Stimulated activated CD8-positive, alpha-beta memory T cell treated with anti-CD3 and anti-CD28 coated beads, Interleukin-7, amount 100 ng/mL, for 24 hours (primary cell): ENCODE results near the gene RAB3IL1.

Experiments
- DNase-seq: peaks from one replicate; pipeline ENCODE4 v3.0.0-alpha.2; 2020; ENCODE audit warnings: low read depth

The RAB3IL1 gene

DNA sequence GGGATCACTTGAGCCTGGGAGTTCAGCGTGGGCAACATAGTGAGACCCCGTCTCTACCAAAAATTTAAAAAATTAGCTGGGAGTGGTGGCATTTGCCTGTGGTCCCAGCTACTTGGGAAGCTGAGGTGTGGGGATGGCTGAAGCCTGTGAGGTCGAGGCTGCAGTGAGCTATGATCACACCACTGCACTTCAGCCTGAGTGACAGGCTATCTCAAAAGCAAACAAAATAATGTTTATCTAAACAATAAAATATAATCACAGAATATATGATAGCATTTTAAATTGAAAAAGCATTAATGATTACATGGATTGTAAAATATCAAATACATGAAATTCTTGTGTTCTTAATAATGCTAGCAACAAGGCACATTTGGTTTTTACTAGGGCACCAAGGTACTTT is 35.5 kb upstream of the RAB3IL1 start:
- DNase-seq: no peak

DNA sequence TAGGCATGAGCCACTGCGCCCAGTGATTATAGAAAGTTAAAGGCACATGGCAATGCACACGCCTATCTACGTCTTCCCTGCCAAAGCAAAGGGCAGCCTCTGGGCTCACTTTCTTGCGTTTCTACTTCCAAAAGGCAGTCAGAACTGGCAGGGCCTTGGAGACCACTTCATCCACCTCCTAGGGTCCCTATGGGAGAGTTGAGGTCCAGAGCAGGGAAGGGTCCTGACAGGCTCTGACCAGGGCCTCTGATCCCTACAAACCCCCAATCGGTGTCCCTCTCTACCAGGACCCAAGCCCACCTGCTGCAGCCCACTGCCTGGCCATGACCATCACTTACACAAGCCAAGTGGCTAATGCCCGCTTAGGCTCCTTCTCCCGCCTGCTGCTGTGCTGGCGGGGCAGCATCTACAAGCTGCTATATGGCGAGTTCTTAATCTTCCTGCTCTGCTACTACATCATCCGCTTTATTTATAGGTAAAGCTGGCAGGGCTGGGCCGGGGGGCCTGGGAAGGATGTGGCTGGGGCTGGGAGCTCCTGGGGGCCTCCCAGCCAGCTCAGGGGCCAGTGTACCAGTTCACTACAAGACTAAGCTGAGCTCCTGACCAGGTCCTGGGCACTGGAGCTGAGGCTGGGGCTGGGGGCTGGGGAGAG is 34.2 kb upstream of the RAB3IL1 start:
- no peak for DNase-seq

DNA sequence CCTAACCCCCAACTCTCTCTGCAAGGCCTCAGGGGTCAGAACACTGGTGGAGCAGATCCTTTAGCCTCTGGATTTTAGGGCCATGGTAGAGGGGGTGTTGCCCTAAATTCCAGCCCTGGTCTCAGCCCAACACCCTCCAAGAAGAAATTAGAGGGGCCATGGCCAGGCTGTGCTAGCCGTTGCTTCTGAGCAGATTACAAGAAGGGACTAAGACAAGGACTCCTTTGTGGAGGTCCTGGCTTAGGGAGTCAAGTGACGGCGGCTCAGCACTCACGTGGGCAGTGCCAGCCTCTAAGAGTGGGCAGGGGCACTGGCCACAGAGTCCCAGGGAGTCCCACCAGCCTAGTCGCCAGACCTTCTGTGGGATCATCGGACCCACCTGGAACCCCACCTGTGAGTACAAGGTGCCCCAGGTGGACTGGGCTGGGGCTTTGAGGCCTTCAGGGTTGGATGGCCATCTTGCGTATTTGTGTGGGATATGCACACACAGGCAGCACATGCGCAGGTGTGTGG is 32.7 kb upstream of the RAB3IL1 start, which contains the start of gene BEST1:
Gene BEST1 (plus strand): TSS at position 317 of the 513 bp plus-strand sequence. CDS start 1,456 bp downstream, outside the sequence.
- DNase-seq: no peak

DNA sequence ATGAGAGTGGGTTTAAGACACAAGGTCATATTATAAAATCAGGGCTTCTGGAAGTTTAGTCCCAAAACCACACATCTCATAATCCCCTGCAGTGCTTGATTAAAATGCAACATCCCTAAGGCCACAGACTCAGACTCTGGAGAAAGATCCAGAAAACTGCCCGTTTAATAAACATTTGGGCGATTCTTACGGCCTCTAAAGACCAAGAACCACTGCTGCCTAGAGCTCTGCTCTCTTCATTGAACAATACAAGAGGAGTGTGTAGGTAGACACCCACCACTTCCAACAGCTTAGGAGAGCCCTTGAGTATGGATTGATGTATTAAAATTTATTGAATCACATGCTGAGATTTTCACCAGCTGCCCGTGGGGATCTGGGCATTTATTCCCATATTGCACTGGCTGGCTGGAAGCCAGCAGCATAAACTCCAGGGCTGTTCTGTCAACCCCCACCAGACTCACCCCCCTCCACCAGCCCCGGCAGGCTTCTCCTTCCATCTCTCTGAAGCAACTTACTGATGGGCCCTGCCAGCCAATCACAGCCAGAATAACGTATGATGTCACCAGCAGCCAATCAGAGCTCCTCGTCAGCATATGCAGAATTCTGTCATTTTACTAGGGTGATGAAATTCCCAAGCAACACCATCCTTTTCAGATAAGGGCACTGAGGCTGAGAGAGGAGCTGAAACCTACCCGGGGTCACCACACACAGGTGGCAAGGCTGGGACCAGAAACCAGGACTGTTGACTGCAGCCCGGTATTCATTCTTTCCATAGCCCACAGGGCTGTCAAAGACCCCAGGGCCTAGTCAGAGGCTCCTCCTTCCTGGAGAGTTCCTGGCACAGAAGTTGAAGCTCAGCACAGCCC is 32.0 kb upstream of the RAB3IL1 start:
- DNase-seq: no peak

DNA sequence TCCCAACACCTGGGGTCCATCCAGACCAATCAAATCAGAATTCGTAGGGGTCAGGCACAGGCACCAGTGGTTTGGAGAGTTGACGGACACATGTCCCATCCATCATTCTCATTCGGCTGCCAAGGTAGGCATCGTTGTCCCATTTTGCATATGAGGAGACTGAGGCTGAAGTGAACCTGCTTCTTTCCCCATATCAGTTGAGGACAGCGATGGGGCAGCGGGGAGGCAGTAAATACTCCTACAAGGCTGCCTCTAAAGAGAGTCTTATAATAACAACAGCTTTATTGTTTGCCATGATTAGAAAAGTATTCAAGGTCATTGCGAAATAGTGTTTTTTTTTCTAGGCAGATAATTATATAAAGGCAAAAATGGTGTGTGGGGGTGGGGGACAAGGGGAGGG is 31.1 kb upstream of the RAB3IL1 start:
- DNase-seq: no peak

DNA sequence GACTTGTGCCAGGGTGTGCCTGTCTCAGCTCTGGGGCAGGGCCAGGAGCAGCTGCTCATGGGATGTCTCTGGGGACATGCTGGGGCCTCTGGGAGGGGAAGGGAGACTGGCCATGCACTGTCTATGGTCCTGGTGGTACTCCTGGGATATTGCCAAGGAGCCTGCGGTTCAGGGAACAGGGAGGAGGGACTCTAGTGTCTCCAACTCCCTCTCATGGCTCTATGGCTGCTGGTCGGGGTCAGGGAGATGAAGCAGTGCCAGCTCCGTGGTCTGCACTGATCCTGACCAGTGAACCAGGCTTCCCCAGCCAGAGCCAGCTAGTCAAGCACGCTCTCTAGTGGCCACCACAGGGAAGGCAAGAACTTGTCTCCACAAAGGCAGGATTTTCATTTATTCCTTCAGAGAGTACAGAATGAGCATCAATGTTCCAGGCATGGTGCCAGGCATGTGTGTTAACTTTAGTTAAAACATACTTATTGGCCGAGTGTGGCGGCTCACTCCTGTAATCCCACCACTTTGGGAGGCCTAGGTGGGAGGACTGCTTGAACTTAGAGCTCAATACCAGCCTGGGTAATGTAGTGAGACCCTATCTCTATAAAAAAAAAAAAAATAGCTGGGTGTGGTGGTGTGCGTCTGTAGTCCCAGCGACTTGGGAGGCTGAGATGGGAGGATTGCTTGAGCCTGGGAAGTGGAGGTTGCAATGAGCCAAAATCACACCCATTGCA is 30.3 kb upstream of the RAB3IL1 start:
- DNase-seq: peak; percentile 35

DNA sequence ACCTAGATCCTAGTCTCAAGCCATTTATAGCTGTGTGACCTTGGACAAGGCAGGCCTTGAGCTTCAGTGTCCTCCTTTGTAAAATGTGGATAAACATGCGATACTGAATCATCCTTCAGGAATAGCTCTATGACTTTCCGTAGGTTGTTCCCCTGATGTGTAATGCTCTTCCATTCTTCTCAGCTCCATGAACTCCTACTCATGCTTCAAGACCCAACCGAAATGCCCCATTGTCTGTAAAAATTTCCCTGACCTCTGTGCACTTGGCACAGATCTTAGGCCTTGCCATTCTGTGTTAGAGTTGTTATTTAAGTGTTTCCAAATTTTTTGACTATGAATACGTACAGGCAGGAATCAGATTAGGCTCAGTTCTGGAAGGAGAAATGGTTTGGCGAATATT is 29.5 kb upstream of the RAB3IL1 start:
- no peak for DNase-seq

DNA sequence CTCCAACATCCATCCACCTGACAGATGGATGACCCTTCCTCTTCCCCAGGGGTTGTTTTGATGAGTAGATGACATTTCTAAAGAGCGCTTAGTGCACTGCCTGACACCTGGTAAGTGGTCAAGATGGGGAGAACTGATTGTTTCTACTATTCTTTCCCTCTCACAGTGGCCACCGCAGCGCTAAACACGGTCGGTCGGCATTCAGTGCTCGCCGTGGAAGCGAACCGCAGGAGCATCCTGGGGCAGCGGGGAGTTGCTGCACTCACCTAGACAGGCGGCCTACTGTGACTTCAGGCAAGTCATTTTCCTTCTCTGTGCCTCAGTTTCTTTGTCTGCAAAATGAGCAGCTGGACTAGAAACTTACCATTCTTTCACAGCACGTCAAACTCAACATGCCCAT is 27.8 kb upstream of the RAB3IL1 start:
- no peak for DNase-seq

GRCh38 chr11:61940466-61940865 is 23.1 kb upstream of the RAB3IL1 start:
- no peak for DNase-seq

- DNase-seq: no peak
These were observed 18.5 kb upstream of the RAB3IL1 start for GRCh38 chr11:61935861-61936260.

DNA sequence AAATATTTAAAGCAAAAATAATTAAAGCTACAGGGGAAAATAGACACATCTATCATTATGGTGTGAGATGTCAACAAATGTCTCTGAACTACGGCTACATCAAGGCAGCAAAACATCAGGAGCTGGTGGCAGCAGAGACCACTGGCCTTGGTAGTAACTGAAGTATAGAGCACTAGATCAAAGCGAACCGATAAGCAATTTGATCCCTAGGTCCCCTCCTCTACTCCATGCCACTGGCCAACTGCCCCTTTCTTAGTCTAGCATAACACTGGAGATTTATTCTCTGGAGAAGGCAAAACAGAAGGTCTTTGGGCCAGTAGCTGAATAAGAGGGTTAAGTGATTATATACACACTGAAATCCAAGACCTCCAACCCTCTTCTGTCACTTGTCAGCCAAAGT is 13.6 kb upstream of the RAB3IL1 start:
- no peak for DNase-seq

GRCh38 chr11:61928606-61929005 is 11.2 kb upstream of the RAB3IL1 start:
- no peak for DNase-seq

- DNase-seq: no peak
These were observed 10.1 kb upstream of the RAB3IL1 start for GRCh38 chr11:61927501-61927900.

- no peak for DNase-seq
These were observed 8.9 kb upstream of the RAB3IL1 start for GRCh38 chr11:61926235-61926634.

GRCh38 chr11:61925736-61926135 is 8.4 kb upstream of the RAB3IL1 start:
- no peak for DNase-seq

DNA sequence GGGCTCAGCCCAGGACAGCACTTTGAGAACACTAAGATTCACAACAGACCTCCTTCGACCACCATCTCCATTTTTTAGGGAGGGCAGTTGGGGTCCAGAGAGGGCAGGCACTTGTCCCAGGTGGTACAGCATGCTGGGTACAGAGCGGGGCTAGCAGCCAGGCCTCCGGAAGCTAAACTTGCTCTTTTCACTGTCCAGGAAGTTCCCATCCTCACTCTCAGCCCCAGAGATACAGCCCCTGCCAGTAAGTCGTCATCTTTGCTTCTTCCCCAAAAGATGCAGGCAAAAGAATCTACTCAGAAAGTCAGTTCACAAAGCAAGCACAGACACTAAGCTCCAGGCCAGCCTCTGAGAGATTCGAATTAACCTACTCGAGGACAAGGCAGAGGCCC is 6.7 kb upstream of the RAB3IL1 start:
- no peak for DNase-seq

DNA sequence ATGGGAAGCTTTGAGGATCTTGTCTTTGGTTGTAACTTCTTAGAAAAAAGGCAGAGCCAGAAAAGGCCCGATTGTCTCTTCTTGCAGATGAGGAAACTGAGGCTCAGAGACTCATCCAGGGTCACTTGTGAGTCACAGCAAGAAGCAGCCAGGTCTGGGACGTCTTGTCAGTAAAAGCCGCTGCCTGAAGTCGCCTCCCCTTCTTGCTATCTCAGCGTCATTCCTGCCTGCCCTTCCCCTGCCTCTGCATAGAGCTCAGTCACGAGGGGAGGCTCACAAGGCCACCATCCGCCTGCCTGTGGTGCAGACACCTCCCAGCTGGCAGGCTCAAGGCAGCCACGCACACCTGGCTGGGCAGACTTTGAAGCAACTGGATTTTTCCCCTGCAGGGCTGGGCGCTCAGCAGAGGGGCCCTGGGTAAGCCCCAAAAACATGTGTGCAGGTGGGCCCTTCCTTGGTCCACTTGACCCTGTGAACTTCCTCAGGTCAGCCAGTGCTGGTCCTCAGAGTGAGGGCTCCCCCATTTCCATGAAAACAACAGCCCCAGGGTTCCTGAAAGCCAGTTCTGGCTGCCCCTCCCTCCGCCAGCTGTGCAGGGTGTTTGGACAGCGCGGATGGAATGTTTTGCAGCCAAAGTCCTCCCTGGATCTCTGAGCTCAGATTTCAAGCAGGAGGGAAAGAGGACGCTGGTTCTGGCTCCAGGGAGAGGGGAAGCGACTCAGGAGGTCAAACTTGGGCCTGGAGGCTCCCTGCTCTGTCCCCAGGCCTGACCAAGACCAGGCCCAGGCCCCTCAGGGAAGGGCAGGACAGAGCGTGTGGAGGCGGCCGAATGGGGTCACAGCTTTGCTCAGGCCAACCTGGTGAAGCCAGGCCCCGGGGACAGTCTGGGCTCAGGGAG is 6.0 kb upstream of the RAB3IL1 start:
- no peak for DNase-seq

DNA sequence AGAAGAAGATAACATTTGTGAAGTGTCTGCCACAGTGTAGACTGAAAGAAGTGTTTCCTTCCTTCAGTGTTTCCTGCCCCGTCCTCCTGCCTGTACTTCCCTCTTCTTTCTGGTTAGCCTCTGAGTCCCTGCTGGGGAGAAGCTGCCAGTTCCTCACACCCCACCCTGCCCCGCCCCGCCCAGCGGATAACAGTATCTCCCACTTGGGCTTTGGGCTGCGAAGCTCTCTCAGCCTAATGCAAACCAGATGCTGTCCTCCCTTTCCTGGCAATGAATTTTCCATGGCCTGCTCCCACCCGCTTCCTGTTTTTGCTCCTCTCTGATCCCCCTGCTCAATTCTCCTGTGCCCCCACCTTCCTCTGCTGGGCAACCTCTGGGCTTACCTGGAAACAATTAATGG is 5.2 kb upstream of the RAB3IL1 start:
- DNase-seq: no peak

GRCh38 chr11:61921446-61921845 is 4.1 kb upstream of the RAB3IL1 start:
- no peak for DNase-seq

GRCh38 chr11:61919705-61920631 is 2.6 kb upstream of the RAB3IL1 start:
- no peak for DNase-seq
